ENCODE measurements around the gene TMTC1.
"Not testable (repeated sequence)": the region's sequence is repeated elsewhere in the genome, so short reads cannot be mapped to it uniquely, and the experiment has no call there.

Gene TMTC1

DNA sequence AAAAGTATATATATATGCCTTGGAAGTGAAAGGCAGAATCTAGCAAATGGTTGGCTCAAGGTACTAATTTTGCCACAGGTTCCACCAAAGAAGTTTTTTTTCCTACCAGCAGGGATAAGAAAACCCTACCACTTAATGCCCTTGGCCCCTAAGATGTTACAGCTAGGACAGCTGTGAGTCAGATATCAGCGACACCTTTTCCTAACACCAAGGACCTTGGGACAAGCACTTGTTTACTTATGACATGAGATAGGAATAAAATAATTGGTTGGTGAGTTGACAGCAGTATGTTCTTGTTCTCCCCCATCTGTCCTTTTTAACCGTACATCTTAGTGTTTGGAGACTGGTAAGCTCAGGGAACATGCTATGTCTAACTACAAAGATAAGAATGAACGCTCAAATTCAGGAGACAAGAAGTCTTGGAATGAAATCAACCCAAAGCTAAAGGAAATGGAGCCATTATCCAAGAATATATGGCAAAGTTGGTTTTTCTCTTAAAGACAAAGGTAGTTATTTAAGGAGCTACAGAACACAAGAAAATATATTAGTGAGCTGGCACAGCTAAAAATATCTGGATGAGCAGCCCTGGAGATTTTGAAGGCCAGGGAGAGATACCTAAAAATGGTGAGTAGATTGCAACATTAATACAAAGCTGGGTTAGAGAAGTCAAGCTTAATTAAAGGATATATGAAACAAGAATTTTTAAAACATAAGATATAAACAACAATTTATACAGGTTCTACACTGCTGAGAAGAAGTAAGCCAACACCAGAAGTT is 126.8 kb downstream of the TMTC1 start:
- no peak for DNase-seq

DNA sequence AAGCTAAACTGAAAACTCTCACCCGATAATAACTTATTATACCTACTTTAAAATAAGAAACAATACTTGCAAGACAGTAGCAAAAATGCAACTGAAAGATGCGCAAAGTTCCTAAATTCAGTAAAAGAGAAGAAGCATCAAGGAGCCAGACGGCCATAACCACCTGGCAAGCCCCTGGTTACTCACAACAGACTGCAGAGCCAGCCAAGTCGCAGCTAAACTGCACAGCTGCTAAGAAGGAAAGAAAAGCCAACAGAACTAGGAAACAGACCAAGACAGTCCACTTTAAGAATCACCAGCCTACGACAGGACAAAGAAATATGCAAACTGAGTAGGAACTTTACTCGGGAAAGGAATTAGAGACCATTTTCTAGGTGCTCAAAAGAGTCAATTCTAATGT is 127.9 kb downstream of the TMTC1 start:
- DNase-seq, result no peak

DNA sequence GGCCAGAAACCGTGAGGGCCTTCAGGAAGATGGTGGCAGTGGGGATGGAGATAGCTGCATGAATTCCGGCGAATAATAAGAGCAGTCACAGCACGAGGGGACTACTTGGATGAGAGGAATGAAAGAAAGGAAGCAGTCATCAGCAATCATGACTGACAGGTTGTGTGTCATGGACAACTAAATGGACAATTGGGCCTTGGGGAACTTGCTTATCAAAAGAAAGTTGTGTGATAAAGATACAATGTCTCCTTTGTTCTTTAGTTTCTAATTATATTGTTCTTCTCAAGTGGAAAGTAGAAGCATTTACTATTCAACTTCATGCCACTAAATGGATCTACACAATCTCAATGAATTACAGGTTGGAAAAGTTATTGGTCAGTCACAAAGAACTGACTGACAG is 130.5 kb downstream of the TMTC1 start:
- no peak for DNase-seq

DNA sequence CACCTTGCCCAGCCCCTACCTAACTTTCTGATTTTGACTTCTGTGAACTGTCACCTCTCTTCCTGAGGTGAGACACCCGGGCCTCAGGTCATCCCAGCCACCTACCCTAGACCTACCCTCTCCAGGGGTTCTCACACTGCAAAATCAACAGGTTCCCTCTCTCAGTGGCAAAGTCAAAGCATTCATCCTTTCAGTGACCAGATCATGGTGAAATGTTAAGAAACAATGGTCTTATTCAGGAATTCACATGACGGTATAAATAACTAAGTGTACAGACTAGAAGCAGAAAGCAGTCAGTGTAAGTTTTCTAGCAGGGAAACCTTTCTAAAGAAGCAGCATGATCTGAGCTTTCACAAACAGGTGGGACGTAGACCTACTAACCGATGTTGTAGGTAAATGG is 133.4 kb downstream of the TMTC1 start:
- no peak for DNase-seq

DNA sequence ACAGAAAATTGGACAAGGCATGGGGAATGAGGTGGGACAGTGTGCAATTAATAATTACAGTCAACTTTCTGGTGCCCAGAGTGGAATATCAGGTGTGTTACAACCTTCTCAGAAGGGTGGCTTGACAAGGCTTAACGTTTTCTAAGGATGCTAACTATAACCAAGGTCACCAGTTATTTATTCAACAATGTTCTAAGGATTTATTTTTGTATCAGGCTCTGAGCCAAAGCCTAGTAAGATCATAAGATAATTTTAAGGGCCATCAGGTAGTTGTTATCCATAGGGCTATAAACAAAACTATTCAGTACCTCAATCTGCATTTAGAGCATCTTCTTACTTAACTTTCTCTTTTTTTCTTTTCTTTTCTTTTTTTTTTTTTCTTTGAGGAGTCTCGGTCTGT is 134.0 kb downstream of the TMTC1 start:
- no peak for DNase-seq

DNA sequence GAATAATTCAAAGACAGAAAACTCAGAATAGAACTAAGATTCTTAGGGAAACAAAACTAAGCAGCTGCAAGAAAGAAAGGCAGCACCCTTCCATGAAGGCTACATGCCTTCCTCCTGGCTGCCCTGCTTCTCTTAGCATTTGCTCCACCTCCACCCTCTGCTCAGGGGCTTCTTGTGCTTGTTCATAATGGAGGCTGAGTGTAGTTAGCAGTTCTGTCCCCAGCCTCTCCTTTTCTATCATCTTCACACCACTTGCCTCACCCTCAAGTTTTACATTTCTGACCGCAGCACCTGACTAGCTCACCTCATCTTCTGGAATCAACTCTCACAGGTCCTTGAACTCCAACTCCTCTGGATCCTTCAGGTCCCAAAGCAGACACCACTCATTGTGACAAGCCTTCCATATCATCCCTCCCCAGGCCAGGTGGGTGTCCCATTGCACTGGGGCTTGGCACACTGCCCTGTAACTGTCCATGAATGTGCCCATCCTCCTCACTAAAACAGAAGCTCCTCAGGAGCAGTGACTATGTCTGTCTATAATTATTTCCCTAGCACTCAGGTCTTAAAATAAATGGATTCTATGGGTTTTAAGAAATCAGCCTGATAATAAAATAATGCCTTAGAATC is 139.1 kb downstream of the TMTC1 start:
- DNase-seq, result no peak

DNA sequence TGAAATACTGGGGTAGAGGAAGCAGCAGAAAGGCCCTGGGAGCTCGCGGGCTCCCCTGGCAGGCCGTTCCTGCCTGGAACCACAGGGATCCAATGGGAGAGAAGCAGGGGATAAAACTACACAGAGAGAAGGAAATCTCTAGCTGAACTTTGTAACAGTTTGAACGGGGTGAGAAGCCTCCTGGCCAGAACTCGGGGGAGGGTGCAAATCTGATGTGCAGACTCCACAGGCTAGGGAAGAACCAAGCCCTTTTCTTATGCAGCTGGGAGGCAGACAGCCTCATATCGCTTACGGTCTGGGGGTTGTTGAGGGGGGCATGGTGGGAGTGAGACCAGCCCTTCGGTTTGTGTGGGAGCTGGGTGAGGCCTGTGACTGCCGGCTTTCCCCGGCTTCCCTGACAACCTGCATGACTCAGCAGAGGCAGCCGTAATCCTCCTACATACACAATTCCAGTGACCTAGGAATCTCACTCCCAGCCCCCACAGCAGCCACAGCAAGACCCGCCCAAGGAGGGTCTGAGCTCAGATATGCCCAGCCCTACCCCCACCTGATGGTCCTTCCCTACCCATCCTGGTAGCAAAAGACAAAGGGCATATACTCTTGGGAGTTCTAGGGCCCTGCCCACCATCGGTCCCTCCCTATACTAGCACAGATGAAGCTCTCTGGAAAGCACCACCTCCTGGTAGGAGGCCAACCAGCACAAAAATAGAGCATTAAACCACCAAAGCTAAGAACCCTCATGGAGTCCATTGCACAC is 143.0 kb downstream of the TMTC1 start:
- no peak for DNase-seq

DNA sequence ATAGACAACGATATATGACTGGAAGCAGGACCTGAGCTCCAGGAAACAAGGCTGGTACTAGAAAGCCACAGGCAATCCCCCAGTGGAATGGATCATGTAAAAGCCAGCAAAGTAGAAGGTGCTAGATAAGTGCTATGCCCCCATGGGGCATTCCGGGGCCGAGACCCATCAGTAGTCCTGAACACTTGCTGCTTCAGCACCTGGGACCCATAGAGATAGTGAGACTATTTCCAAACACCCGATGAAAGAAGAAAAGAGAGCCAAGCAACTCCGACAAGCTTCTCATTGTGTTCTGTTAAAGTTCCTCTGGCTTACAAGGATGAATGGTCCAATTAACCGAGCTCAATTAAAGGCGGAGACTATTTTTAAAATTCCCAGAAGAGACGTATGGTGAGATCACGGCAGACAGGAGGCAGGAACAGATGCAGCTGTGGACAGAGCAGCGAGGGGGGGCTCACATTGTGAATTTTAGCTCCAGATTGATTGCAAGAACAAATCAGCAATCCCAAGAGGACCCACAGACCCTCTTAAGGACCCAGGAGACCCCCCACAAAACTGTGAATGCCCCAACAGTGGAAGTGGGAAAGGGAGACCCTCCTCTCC is 143.7 kb downstream of the TMTC1 start:
- DNase-seq, result no peak

DNA sequence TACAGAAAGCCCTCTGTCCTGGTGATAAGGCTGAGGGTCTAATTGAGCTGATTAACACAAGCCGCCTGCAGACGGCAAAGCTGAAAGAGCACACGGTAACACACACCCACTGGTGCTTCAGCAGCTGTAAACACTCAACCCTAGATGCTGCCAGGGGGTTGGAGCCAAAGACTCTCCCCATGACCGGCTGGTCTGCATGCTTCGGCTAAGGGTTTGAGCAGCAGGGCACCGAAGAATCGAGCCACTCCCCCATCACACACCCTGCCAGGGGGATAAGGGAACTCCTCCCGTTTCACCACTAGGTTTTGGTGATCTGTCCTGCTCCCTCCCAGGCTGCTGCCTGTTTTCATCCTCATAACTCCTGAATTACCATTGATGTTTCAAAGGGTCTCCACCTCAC is 145.2 kb downstream of the TMTC1 start:
- DNase-seq, result no peak

DNA sequence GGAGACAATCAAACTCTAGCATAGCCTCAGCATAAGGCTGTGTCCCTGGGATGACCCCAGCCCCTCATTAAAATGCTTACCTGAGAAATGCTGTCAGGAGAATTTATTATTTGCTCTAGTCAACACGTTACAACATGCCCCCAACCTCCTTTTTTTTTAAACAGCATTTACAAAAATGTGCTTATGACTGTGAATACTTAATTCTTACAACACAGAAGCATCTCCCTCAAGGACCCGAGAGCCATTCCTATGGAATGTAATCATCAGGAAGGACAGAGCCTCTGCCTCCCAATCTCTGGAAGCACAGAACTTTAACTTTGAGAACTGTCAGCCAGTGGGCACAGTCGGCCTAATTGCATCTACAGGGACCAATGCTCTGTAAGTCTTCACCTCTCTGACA is 149.7 kb downstream of the TMTC1 start:
- DNase-seq, result no peak

DNA sequence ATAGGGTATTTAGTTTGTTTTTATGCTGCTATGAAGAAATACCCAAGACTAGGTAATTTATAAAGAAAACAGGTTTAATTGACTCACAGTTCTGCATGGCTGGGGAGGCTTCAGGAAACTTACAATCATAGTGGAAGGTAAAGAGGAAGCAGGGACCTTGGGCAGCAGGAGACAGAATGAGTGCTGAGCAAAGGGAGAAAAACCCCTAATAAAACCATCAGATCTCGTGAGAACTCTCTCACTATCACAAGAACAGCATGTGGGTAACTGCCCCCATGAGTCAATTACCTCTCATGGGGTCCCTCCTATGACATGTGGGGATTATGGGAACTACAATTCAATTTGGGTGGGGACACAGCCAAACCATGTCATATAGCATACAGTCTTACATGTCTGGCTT is 153.6 kb downstream of the TMTC1 start:
- not testable (repeated sequence) for DNase-seq

DNA sequence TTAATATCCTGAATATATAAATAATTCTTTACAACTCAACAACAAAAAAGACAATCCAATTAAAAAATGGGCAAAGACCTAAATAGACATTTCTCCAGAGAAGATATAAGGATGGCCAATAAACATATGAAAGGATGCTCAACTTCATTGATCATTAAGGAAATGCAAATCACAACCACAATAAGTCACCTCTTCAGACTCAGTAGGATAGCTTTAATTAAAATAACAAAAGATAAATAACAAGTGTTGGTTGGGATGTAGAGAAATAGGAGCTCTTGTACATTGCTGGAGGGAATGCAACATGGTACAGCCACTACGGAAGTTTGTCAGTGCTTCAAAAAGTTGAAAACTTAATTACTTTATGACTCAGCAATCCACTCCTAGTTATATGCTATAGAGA is 156.5 kb downstream of the TMTC1 start:
- no peak for DNase-seq

DNA sequence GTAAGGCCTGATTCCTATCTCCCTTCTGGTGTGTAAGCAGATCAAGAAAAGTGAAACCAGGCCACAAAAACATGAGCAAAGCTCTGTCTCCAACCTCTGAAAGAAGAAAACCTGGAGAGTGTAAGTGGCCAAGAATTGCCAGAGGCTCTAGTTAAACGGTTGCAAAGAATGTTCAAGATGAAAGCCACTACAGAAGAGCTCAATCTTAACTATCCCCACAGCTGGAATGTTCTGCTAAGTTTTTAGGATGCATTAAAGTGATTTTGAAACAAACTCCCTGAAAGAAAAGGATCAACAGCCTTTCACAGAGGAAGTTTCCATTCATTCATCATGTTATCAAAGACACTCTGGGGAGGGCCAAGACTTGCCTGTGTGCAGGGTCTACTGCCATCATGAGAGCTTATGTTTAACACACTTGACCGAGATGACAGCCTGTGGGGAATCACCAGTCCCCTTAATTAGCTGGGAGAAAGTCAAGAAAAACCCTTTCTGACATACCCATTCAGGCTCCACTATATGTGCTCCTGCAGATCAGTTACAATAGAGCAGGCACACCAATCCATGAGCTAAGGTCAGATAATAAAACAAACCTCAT is 158.3 kb downstream of the TMTC1 start:
- DNase-seq, result no peak

DNA sequence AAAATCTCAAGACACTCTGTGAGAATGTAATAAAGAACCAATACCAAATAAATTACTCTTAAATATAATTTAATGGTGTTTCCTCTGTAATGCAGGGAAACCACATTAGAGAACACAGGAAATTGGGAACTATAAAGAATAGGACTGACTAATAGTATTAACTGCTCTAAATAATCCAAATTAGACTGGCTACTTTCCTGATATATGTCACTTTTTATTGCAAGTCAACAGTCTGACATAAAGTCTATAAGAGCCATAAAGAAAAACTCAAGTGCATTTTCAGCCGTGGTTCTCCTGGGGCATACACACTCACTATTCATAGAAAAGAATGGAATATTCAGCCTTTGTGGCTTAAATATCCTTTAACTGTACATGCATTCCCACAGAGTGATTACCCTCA is 161.5 kb downstream of the TMTC1 start:
- DNase-seq, result no peak

DNA sequence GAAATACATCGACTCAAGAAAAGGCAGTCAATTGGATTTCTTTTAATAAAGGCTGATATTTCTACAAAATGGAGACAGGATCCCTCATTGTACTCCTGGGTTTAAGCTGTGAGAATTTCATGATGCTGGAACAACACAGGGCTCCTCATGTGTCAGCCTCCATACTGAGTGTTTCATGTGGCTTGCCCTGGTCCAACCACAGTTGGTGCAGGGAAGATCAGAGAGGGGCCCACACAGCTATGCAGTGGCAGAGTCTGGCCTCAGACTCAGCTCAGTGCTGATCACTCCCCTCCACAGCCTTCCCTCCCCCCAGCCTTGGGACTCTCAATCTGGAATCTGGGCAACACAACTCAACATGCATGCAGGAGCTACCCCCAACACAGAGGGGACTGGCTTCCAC is 163.7 kb downstream of the TMTC1 start:
- DNase-seq, result no peak

DNA sequence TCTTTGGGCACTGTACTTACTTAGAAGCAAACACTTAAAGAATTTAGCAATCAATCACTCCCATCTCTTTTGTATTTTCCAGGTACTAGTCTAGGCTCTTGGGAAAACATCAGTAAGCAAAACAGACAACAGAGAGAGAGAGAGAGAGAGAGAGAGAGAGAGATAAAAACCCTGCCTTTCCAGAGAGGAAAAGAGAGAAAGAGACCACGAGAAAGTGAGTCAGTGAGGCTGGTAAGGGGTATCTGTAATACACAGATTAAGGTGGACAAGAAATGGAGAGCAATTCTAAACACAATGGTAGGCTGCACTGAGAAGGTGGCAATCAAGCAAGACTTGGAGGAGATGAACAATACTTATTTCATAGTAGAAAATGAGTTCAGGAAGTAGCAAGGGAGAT is 166.3 kb downstream of the TMTC1 start:
- DNase-seq, result no peak

DNA sequence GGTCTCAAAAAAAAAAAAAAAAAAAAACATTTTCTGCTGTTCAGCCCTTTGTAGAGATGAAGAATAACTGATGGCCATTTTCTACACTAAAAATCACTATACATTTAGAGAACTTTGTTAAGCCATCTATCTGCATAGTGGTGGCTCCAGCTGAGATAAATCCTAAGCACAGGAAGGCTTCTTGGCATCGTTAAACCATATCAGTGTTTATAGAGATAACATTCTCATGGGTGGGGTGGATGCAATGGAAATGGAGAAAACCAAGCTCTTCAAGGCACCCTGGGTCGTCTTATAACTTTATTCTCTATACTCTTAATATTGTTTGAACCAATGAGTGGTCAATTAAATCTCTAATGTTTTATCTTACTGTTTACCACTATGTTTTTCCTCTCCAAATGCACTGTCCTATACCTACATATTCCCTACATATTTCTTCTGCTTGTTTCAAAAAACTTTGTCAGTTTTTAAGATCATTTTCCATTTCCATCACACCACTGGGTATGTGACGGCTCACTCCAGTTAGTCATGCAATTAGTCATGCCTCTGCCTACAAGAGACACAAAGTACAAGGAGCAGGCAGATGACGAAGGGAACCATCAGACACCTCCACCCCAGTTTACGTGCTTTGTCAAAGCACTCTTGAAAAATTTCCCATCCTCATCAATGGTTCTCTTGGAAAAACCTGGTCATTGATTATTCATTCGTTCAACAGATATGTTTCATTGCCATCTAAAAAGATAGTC is 166.9 kb downstream of the TMTC1 start:
- no peak for DNase-seq

DNA sequence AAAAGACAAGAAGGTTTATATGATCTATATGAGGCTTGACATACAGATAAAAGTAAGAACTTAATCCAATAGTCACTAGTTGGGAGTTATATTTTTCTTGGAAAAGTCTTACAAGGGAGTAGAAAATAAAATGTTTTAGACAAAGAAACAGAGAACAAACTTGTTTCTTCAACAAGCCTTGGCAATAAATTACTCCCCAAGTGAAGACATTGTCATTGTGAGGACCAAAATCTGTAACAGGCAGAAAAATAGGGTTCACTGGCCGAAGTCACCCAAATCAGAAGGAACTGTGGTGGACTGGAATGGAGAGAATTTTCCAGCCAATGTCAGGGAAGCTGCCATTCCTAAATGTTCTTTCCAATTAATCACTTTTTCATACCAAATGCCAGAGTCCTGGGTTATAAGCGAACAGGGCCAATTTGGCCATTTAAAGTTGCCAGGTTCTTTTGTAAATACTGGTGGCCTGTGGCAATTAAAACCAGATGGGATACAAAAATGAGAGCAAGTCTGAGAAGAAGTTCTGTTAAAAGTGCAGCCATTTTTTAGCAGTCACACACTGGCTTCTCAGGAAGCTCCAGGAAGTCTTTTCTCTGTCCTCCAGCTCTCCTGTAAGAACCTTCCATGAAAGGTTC is 168.9 kb downstream of the TMTC1 start:
- no peak for DNase-seq

DNA sequence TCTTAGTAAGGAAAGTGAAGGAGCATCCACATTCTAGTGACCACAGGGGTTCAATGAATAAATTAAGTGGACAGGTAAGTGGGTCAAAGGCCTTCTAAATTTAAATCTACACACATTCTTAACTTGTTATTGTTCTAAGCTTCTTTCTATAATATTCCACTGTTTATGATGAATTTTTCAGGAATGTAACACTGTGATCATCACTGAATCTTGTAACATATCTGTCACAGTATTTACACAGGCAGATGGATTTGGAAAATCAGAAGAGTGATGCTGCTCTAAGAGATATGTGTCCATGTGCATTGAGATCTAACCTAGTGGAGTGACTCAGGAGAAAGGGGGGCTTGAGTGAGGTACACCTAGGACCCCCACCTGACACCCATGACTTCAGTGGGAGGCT is 170.8 kb downstream of the TMTC1 start:
- no peak for DNase-seq

DNA sequence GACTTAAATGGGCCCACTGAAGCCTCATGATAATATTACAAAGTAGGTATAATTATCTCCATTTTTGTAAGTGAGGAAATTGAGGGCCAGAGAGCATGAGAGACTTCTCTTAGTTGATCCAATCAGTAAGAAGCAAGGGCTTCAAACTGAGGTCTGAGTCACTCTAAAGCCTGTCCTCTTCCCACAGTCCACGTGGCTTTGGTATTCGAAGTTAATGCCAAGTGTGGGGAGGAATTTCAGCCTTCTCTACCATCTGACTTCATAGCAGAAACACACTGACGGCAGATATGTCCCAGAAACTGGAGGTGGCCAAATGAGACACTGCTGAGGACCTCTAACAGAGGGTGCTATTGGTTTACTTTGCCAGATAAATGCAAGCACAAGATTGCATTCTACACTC is 171.8 kb downstream of the TMTC1 start:
- no peak for DNase-seq

DNA sequence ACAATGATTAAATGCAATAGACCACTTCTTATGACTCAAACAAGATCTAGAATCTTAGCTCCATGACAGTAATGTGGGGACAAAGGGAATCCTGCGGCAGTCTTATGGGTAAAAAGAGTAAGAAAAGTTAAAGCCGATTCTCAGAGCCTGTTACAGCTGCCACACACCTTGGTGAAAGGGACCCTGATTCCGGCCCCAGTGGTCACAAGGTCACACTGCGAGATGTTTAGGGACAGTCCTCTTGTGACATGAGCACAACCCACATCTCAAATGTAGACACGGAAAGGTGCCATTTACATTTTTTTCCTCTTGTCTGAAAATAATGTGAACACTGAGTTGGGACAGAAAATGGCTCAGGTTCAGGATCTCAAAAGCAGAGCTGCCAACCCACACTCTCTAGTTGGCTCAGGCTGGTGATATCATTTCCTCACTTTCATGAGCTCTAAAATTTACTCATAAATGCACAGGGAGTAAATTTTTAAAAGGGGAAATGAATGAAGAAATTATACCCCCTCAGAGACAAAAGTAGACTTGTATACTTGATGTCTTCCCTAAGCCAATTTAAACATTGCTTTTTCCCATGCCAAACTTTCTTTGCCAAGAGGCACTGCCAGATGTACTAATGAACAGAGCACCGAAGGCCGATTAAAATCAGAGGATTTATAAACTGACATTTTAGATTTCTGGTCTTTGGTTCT is 173.1 kb downstream of the TMTC1 start:
- DNase-seq, result no peak
